Large intestine (tissue), 3 donors: ENCODE results near the gene AGAP1. TPM values are rescaled to one million over a fixed set of nuclear protein-coding genes. Genes with fewer than 3 reads are reported as not detected.
"Not testable (repeated sequence)": the region's sequence is repeated elsewhere in the genome, so short reads cannot be mapped to it uniquely, and the experiment has no call there.

Experiments used
- DNase-seq, 2 donors: peaks; one replicate each; pipeline versions ENCODE4 v3.0.0 to v3.0.0-alpha.2; 2013
- H3K27ac ChIP-seq: one replicate; pipeline ENCODE4 v1.5.1; 2013; ENCODE audit warnings: low read length
- H3K27me3 ChIP-seq: 2 replicates; pipeline ENCODE4 v1.6.1; 2013; ENCODE audit warnings: low read length; ENCODE audit not compliant: control insufficient read depth, insufficient read depth
- H3K36me3 ChIP-seq: 2 replicates; pipeline ENCODE4 v1.6.1; 2013; ENCODE audit warnings: low read length; ENCODE audit not compliant: control insufficient read depth, insufficient read depth
- H3K4me1 ChIP-seq: one replicate; pipeline ENCODE4 v1.6.1; 2013; ENCODE audit warnings: low read length; ENCODE audit not compliant: control insufficient read depth, insufficient read depth
- H3K4me3 ChIP-seq: one replicate; pipeline ENCODE4 v1.5.1; 2013; ENCODE audit warnings: low read length
- H3K9me3 ChIP-seq: one replicate; pipeline ENCODE4 v1.6.1; 2013; ENCODE audit warnings: mild to moderate bottlenecking, low read depth, low read length, moderate library complexity; ENCODE audit not compliant: control insufficient read depth
- WGBS: methylation state at CpG from one replicate; pipeline ENCODE4 v1.1.5; 2013; ENCODE audit warnings: low lambda C conversion rate; ENCODE audit not compliant: insufficient coverage; 5-methylcytosine and 5-hydroxymethylcytosine counted together
- polyA plus RNA-seq: library from polyadenylated mRNA; unstranded; fragments of 120-200 nt; gene quantifications from one replicate; pipeline ENCODE4 v1.2.1, GENCODE V29; 2013

AGAP1 gene
- polyA plus RNA-seq, 1 donor = 18.0 TPM

DNA sequence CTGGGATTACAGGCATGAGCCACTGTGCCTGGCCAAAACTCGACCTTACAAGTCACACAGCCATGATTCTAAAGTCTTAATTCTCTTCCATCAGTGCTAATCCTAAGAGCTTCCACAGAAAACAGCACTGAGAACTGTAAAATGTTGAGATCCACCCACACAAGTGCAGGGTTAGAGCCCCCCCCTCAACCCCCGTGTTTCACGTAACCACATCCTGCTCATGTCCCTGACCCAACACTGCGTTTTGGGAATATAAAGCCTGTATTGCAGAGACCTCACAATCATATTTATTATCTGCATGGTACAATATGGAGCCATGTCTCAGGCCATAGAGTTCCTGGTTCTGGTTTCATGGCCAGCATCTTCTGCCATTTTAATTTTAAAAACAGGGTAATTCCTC lies 563.5 kb downstream of the AGAP1 start:
- DNase-seq = no peak
- Histone ChIP-seq H3K4me3 (no peak overlapping the region), H3K27ac (no peak overlapping the region), H3K9me3 (no peaks in the 10 kb centered on the region), H3K4me1 (no peaks in the 10 kb centered on the region), H3K36me3 (peaks cover 2% of the 10 kb centered on the region), H3K27me3 (no peaks in the 10 kb centered on the region)
- WGBS = no CpG with 5 or more reads among the region's 4 CpGs

DNA sequence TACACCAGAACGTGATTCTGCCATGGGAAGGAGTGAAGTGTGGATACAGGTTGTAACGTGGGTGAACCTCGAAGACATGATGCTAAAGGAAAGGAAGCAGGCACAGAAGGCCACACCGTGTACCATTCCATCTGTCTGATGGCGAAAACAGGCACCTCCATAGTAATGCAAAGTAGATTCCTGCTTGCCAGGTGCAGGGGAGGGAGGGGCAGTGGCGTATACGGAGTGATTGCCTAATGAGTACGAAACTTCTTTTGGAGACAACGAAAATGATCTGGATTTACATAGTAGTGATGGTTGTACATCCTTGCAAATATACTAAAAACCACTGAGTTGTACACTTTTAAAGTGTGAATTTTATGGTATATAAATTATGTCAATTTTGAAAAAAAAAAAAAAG lies 567.7 kb downstream of the AGAP1 start:
- no peaks in the 10 kb centered on the region for H3K9me3 ChIP-seq
- no peak overlapping the region for H3K4me3 ChIP-seq
- WGBS = 100% methylated on average over 1 of the region's 9 CpGs
- H3K27ac ChIP-seq = no peak overlapping the region
- H3K36me3 ChIP-seq = peaks cover 2% of the 10 kb centered on the region
- DNase-seq = no peak
- no peaks in the 10 kb centered on the region for H3K4me1 ChIP-seq
- H3K27me3 ChIP-seq = no peaks in the 10 kb centered on the region

DNA sequence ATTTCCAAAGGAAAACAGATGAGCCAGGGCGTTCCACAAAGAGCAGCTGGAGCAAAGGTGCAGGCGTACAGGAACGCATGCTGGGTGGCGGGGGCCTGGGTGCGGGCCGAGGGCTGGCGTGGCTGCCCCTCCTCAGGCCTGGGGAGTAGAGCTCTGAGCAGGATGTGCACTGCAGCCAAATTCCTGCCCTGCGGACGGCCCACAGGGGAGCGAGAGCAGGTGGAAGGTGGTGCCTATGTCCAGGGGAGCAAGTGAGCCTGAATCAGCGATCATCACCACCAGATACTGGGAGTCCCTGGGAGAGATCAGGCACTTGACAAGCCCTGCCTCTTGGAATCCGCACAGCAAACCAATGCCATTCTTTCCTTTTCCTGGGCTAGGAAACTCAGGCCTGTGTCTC lies 568.1 kb downstream of the AGAP1 start:
- no peak for DNase-seq
- WGBS = no CpG with 5 or more reads among the region's 12 CpGs
- Histone ChIP-seq H3K36me3 (peaks cover 2% of the 10 kb centered on the region), H3K4me1 (no peaks in the 10 kb centered on the region), H3K4me3 (no peak overlapping the region), H3K9me3 (no peaks in the 10 kb centered on the region), H3K27me3 (no peaks in the 10 kb centered on the region), H3K27ac (no peak overlapping the region)

DNA sequence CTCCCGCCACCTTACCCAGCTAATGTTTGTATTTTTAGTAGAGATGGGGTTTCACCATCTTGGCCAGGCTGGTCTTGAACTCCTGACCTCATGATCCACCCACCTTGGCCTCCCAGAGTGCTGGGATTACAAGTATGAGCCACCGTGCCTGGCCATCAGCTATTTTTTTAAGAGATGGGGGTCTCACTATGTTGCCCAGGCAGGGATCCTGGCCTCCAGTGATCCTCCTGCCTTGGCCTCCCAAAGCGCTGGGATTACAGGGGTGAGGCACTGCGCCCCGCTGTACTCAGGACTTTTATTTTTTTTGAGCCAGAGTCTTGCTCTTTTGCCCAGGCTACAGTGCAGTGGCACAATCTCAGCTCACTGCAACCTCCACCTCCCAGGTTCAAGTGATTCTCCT lies 569.0 kb downstream of the AGAP1 start:
- H3K27ac ChIP-seq, H3K4me3 ChIP-seq, DNase-seq, H3K9me3 ChIP-seq, H3K27me3 ChIP-seq, H3K4me1 ChIP-seq, H3K36me3 ChIP-seq: not testable (repeated sequence)
- no CpG with 5 or more reads among the region's 5 CpGs for WGBS

DNA sequence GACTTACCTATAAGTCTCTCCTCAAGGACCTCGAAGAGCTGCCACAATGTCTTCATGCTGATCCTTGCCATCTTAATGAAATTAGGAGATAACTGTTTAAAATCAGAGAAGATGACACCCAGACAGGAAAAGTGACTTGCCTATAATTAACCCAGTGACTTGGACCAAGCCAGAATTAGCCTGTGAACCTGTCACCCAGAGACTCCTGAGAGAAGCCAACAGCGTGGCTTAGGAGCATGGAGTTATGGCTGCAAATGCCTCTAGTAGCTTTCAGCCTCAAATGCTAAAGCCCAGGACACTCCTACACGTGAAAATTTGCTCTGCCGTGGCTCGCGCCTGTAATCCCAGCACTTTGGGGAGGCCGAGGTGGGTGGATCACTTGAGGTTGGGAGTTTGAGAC lies 570.2 kb downstream of the AGAP1 start:
- no peak overlapping the region for H3K4me3 ChIP-seq
- no peaks in the 10 kb centered on the region for H3K27me3 ChIP-seq
- H3K9me3 ChIP-seq = no peaks in the 10 kb centered on the region
- no peaks in the 10 kb centered on the region for H3K4me1 ChIP-seq
- no peak overlapping the region for H3K27ac ChIP-seq
- no peak for DNase-seq
- no CpG with 5 or more reads among the region's 7 CpGs for WGBS
- H3K36me3 ChIP-seq = peaks cover 2% of the 10 kb centered on the region

DNA sequence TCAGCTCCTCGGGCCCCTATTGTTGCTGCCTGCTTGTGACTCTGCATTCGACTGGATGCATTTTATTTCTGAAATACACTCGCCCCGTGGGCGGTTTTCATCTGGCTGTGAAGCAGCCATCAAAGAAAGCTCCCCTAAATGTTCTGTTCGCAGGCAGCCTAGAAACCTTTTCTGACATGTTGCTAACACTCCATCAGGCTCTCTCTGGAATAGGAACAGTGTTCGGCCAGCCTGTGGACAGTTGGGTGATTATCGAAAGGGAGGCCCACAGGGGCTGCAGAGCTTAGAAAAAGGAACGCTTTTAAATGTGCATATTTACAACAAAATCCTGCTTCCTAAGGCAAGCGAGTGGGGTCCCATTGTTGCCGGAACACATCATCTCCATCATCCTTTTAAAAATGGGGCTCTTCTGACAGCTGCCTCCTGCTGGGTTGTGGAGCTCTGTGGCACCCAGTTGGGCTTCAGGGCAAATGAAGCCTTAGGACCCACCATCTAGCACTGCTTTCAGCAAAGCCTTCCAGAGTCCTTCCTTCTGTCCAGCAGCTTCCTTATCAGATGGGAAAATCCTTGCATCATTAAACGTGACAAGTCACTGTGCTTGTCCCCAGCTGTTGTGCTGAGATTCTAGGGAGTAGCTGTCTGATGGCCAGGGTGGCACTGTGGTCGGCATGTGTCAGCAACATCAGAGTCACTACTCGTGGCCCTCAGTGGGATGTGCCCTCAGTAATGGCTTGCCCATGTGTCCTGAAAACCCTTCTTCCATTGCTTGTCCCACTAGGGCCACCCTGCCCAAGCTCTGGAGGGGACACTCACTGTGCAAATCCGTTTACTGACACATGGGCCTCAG lies 571.7 kb downstream of the AGAP1 start:
- Histone ChIP-seq H3K36me3 (peaks cover 2% of the 10 kb centered on the region), H3K9me3 (no peaks in the 10 kb centered on the region), H3K27ac (no peak overlapping the region), H3K4me1 (no peaks in the 10 kb centered on the region), H3K4me3 (no peak overlapping the region), H3K27me3 (no peaks in the 10 kb centered on the region)
- 80% methylated on average over 1 of the region's 15 CpGs for WGBS
- no peak for DNase-seq

DNA sequence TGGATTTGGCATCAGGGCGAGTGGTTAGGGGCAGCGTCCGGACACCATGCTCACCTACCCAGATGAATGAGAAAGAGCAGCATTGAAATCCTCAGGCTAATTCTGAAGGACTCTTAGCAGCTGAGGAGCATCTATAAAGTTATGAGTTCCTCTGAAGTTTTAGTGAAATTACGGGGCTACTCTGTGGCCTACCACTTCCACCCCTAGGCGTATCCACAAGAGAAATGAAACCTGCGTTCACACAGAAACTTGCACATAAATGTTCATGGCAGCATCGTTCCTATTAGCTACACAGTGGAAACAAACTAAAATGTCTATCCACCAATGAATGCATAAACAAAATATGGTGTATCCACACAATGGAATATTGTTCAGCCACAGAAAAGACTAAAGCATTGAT lies 576.4 kb downstream of the AGAP1 start:
- WGBS = 71% methylated on average over 1 of the region's 7 CpGs
- H3K4me3 ChIP-seq = no peak overlapping the region
- no peaks in the 10 kb centered on the region for H3K9me3 ChIP-seq
- no peak for DNase-seq
- peaks cover 11% of the 10 kb centered on the region for H3K4me1 ChIP-seq
- no peak overlapping the region for H3K27ac ChIP-seq
- H3K27me3 ChIP-seq = no peaks in the 10 kb centered on the region
- peaks cover 3% of the 10 kb centered on the region for H3K36me3 ChIP-seq

DNA sequence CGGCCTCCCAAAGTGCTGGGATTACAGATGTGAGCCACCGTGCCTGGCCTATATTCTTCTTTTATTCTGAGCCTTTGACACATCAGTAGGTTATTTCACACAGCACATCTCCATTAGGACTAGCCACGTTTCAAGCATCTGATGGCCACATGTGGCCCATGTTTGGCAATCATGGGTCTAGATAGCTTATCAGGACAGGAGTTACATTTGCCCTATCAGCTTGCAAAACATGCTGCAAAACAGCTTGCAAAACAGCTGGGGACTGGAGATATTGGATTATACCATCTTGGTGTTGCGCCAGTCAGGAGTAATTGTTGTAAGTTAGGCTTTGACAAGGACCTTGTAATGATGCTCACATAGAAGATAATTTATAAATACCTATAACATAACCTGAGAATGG lies 579.4 kb downstream of the AGAP1 start:
- peak overlapping the region; percentile 81 for H3K27ac ChIP-seq
- H3K27me3 ChIP-seq = no peaks in the 10 kb centered on the region
- no CpG with 5 or more reads among the region's 4 CpGs for WGBS
- no peaks in the 10 kb centered on the region for H3K9me3 ChIP-seq
- H3K4me3 ChIP-seq = no peak overlapping the region
- DNase-seq = peak; percentile 27 to 45
- peaks cover 17% of the 10 kb centered on the region for H3K4me1 ChIP-seq
- peaks cover 3% of the 10 kb centered on the region for H3K36me3 ChIP-seq

DNA sequence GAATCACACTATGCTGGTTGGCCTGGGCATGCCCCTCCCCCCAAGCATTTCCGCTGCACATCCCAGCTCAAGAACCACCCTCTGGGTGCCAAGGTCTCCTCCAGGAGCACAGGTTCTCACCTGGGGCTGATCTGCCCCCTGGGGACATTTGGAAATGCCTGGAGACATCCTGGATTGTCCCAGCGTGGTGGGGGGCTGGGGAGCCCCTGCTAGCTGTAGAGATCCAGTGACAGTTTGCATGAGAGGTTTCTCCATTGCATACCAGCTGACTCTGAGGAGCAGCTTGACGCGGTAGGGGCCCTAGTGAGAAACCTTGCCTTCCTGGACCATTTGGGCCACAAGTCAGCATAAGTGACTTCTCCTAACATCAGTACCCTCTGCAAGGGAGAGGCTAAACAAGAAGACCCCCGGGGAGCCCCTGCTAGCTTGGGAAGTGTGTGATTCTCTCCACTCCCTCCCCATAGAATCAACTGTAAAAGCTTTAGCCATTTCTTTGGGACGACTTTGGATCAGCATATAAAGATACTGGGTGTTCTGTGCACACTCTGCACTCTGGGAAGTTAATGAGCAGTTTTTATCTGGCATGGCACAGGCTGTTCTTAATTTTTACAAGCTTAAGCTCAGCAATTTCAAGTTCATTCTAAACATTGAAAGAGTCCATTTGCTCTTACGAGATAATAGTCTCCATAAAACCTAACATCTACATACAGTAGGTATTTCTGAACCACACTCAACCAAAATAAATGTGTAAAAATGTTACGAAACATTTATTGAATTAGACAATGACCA lies 580.2 kb downstream of the AGAP1 start:
- H3K4me1 ChIP-seq = peaks cover 22% of the 10 kb centered on the region
- H3K36me3 ChIP-seq = peaks cover 3% of the 10 kb centered on the region
- H3K4me3 ChIP-seq = no peak overlapping the region
- peak in 1 of 2 donors; percentile 49 for DNase-seq
- H3K9me3 ChIP-seq = no peaks in the 10 kb centered on the region
- H3K27ac ChIP-seq = peak overlapping the region; percentile 81
- no CpG with 5 or more reads among the region's 8 CpGs for WGBS
- no peaks in the 10 kb centered on the region for H3K27me3 ChIP-seq

DNA sequence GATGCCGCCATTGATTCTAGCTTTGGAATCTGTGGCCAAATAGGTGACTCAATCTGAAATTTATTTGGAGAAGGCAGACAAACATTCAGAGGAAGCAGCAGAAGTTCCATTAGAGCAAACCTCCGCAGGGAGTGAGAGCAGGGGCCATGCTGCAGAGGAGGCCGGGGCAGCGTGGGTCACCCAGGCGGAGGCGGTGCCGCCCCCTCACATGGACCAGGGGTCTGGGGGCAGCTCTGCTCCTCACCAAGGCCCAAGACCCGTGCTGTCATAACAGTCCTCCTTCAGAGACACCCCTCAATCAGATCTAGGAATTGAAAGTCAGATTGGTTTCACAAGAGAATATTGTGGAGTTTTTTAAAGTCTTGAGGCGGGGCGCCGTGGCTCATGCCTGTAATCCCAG lies 582.0 kb downstream of the AGAP1 start:
- H3K4me3 ChIP-seq = no peak overlapping the region
- peaks cover 25% of the 10 kb centered on the region for H3K4me1 ChIP-seq
- DNase-seq = no peak
- WGBS = 100% methylated on average over 1 of the region's 11 CpGs
- no peaks in the 10 kb centered on the region for H3K27me3 ChIP-seq
- no peak overlapping the region for H3K27ac ChIP-seq
- no peaks in the 10 kb centered on the region for H3K9me3 ChIP-seq
- H3K36me3 ChIP-seq = peaks cover 3% of the 10 kb centered on the region
